IMR-90 (cell line): ENCODE results near the gene ACTR2. TPM values are rescaled to one million over a fixed set of nuclear protein-coding genes. Genes with fewer than 3 reads are reported as not detected.

Experiments
- ATAC-seq: fragments of 200-7000 bp; cut with Tn5 transposase; 2 replicates; pipeline ENCODE4 v1.9.1; 2020; ENCODE audit warnings: low read depth, mild to moderate bottlenecking, moderate library complexity
- BruUV-seq: library from RNA; stranded (reverse); fragments of 400-500 nt; replicated peaks from 2 replicates; lab custom pipeline; 2021; lab: Mats Ljungman, UMichigan
- CTCF ChIA-PET: fragments of 300-600 bp; formaldehyde crosslinking; extraction: SDS; loops from one replicate; lab custom pipeline; 2021; ENCODE audit warnings: antibody characterized with exemption; lab: Yijun Ruan, JAX
- POLR2A ChIA-PET: fragments of 300-600 bp; sonication (Branson Sonifier 250); formaldehyde crosslinking; loops from one replicate; lab custom pipeline; 2022; ENCODE audit warnings: antibody characterized with exemption; ENCODE audit not compliant: unreplicated experiment; lab: Charles Lee
- DNase-seq: peaks from one replicate; pipeline ENCODE4 v3.0.0; 2013
- H2AFZ ChIP-seq: replicated peaks from 2 replicates; pipeline ENCODE3; 2013; ENCODE audit warnings: low read length, mild to moderate bottlenecking; ENCODE audit not compliant: poor library complexity
- H2AK5ac ChIP-seq: 2 replicates; pipeline ENCODE4 v1.6.1; 2013; ENCODE audit warnings: low read depth, low read length, inconsistent platforms
- H2AK9ac ChIP-seq: replicated peaks from 2 replicates; pipeline ENCODE3; 2013; ENCODE audit warnings: mild to moderate bottlenecking, low read depth, low read length, moderate library complexity; ENCODE audit not compliant: poor library complexity
- H2BK120ac ChIP-seq: 2 replicates; pipeline ENCODE4 v1.6.1; 2013; ENCODE audit warnings: low read depth, low read length, inconsistent platforms
- H2BK15ac ChIP-seq: 3 replicates; pipeline ENCODE4 v1.6.1; 2013; ENCODE audit warnings: low read depth, low read length, inconsistent platforms
- H2BK20ac ChIP-seq: 2 replicates; pipeline ENCODE4 v1.6.1; 2013; ENCODE audit warnings: low read depth, mild to moderate bottlenecking, inconsistent platforms, low read length, moderate library complexity
- H2BK5ac ChIP-seq: 2 replicates; pipeline ENCODE4 v1.6.1; 2013; ENCODE audit warnings: mild to moderate bottlenecking, low read depth, low read length, inconsistent platforms; ENCODE audit not compliant: poor library complexity, severe bottlenecking
- H3K14ac ChIP-seq: replicated peaks from 2 replicates; pipeline ENCODE4 v1.6.1; 2013; ENCODE audit warnings: low read depth, low read length, inconsistent platforms
- H3K18ac ChIP-seq: 2 replicates; pipeline ENCODE4 v1.6.1; 2013; ENCODE audit warnings: low read depth, low read length, control low read depth
- H3K23ac ChIP-seq: 2 replicates; pipeline ENCODE4 v1.6.1; 2013; ENCODE audit warnings: low read depth, low read length, inconsistent platforms
- H3K27ac ChIP-seq: 2 replicates; pipeline ENCODE4 v1.5.1; 2013; ENCODE audit warnings: mild to moderate bottlenecking, control low read depth, low read length; ENCODE audit not compliant: insufficient read depth
- H3K27me3 ChIP-seq: 2 replicates; pipeline ENCODE4 v1.6.1; 2013; ENCODE audit warnings: low read length; ENCODE audit not compliant: control insufficient read depth, insufficient read depth
- H3K36me3 ChIP-seq: 2 replicates; pipeline ENCODE4 v1.6.1; 2013; ENCODE audit warnings: low read length, mixed read lengths; ENCODE audit not compliant: control insufficient read depth, insufficient read depth
- H3K4ac ChIP-seq: 2 replicates; pipeline ENCODE4 v1.6.1; 2013; ENCODE audit warnings: low read depth, low read length, inconsistent platforms
- H3K4me1 ChIP-seq: 2 replicates; pipeline ENCODE4 v1.6.1; 2013; ENCODE audit warnings: low read length, mixed read lengths; ENCODE audit not compliant: control insufficient read depth, insufficient read depth
- H3K4me2 ChIP-seq: 2 replicates; pipeline ENCODE4 v1.6.1; 2013; ENCODE audit warnings: low read depth, mild to moderate bottlenecking, control low read depth, low read length, moderate library complexity
- H3K4me3 ChIP-seq: 2 replicates; pipeline ENCODE4 v1.5.1; 2013; ENCODE audit warnings: low read depth, mild to moderate bottlenecking, control low read depth, low read length, moderate library complexity; ENCODE audit not compliant: insufficient read depth
- H3K56ac ChIP-seq: 2 replicates; pipeline ENCODE4 v1.6.1; 2013; ENCODE audit warnings: low read length, inconsistent platforms; ENCODE audit not compliant: insufficient read depth; ENCODE audit errors: extremely low read depth
- H3K79me1 ChIP-seq, 2 experiments: 2 replicates each; pipeline ENCODE4 v1.6.1; 2013; ENCODE audit warnings: low read length in 2 of 2, inconsistent platforms in 1 of 2, low read depth in 1 of 2
- H3K9ac ChIP-seq: 2 replicates; pipeline ENCODE4 v1.6.1; 2013; ENCODE audit warnings: low read depth, low read length, control low read depth
- H3K9me1 ChIP-seq: 2 replicates; pipeline ENCODE4 v1.6.1; 2013; ENCODE audit warnings: low read length, inconsistent platforms; ENCODE audit not compliant: insufficient read depth
- H3K9me3 ChIP-seq: 2 replicates; pipeline ENCODE4 v1.6.1; 2013; ENCODE audit warnings: low read length; ENCODE audit not compliant: control insufficient read depth, insufficient read depth
- H4K20me1 ChIP-seq: 2 replicates; pipeline ENCODE4 v1.6.1; 2013; ENCODE audit warnings: low read length, inconsistent platforms; ENCODE audit not compliant: insufficient read depth
- H4K5ac ChIP-seq: 2 replicates; pipeline ENCODE4 v1.6.1; 2013; ENCODE audit warnings: mild to moderate bottlenecking, low read depth, low read length, control low read depth
- H4K8ac ChIP-seq, 2 experiments: 2 replicates each; pipeline ENCODE4 v1.6.1; 2013; ENCODE audit warnings: low read depth in 2 of 2, low read length in 2 of 2, control low read depth in 1 of 2, inconsistent platforms in 1 of 2
- H4K91ac ChIP-seq: 2 replicates; pipeline ENCODE4 v1.6.1; 2013; ENCODE audit warnings: low read depth, low read length, inconsistent platforms; ENCODE audit not compliant: insufficient read depth
- BHLHE40 ChIP-seq: fragments of 150-350 bp; IDR thresholded peaks from 2 replicates; pipeline ENCODE4 v1.6.1; 2016; ENCODE audit warnings: mild to moderate bottlenecking, low read depth, low read length
- CEBPB ChIP-seq: IDR thresholded peaks from 2 replicates; pipeline ENCODE4 v1.6.1; 2012; ENCODE audit warnings: low read depth, low read length, improper control_type of control experiment
- CTCF ChIP-seq: conservative IDR thresholded peaks from 2 replicates; pipeline ENCODE4 v1.5.1; 2012; ENCODE audit warnings: mild to moderate bottlenecking, low read depth, low read length, improper control_type of control experiment
- ELK1 ChIP-seq: fragments of 150-350 bp; IDR thresholded peaks from 2 replicates; pipeline ENCODE4 v1.6.1; 2016; ENCODE audit warnings: low read depth, mild to moderate bottlenecking, low read length, moderate library complexity, borderline replicate concordance
- FOS ChIP-seq: fragments of 150-350 bp; IDR thresholded peaks from 2 replicates; pipeline ENCODE4 v1.6.1; 2016; ENCODE audit warnings: low read depth, low read length
- MAFK ChIP-seq: IDR thresholded peaks from 2 replicates; pipeline ENCODE4 v1.6.1; 2012; ENCODE audit warnings: low read depth, low read length, improper control_type of control experiment
- MAZ ChIP-seq: IDR thresholded peaks from 2 replicates; pipeline ENCODE4 v1.6.1; 2012; ENCODE audit warnings: low read depth, mild to moderate bottlenecking, low read length, improper control_type of control experiment, moderate library complexity, borderline replicate concordance
- MXI1 ChIP-seq: IDR thresholded peaks from 2 replicates; pipeline ENCODE4 v1.6.1; 2012; ENCODE audit warnings: low read depth, mild to moderate bottlenecking, low read length, moderate library complexity, borderline replicate concordance
- NFE2L2 ChIP-seq: fragments of 150-350 bp; IDR thresholded peaks from 2 replicates; pipeline ENCODE4 v1.6.1; 2016; ENCODE audit warnings: low read depth, mild to moderate bottlenecking, low read length
- POLR2A ChIP-seq: IDR thresholded peaks from 2 replicates; pipeline ENCODE4 v1.6.1; 2012; ENCODE audit warnings: mild to moderate bottlenecking, low read depth, low read length
- RAD21 ChIP-seq: IDR thresholded peaks from 2 replicates; pipeline ENCODE4 v1.6.1; 2012; ENCODE audit warnings: low read length, improper control_type of control experiment
- RCOR1 ChIP-seq: IDR thresholded peaks from 2 replicates; pipeline ENCODE4 v1.6.1; 2012; ENCODE audit warnings: mild to moderate bottlenecking, low read length, improper control_type of control experiment; ENCODE audit not compliant: insufficient replicate concordance
- RFX5 ChIP-seq: IDR thresholded peaks from 2 replicates; pipeline ENCODE4 v1.8.0; 2012; ENCODE audit warnings: low read depth, mild to moderate bottlenecking, low read length, moderate library complexity
- SMC3 ChIP-seq: fragments of 150-350 bp; IDR thresholded peaks from 2 replicates; pipeline ENCODE4 v1.6.1; 2016; ENCODE audit warnings: low read depth, mild to moderate bottlenecking, antibody characterized with exemption, low read length, moderate library complexity
- WGBS, 2 experiments: methylation state at CpG; one replicate each; pipeline versions ENCODE4 v1.1.5 to v1.1.7; 2013; ENCODE audit warnings: missing lambda C conversion rate in 2 of 2; ENCODE audit not compliant: insufficient read length in 1 of 2; ENCODE audit errors: extremely low coverage in 2 of 2; 5-methylcytosine and 5-hydroxymethylcytosine counted together
- dilution Hi-C: fragments of 300-500 bp; cut with HindIII; formaldehyde crosslinking; loops from one replicate; pipeline ENCODE4 v1.14.3; 2018; ENCODE audit warnings: low sequenced_read_pairs; ENCODE audit not compliant: unreplicated experiment
- in situ Hi-C: fragments of 300-500 bp; cut with MboI; formaldehyde crosslinking; loops from 3 replicates; pipeline ENCODE4 v1.14.3; 2019; ENCODE audit warnings: low sequenced_read_pairs, inconsistent platforms, mixed read lengths
- intact Hi-C: fragments of 100-400 bp; cut with micrococcal nuclease; formaldehyde crosslinking; loops from 2 replicates; pipeline ENCODE4 v1.10.0; 2022
- polyA plus RNA-seq, 3 experiments: library from polyadenylated mRNA; depleted of rRNA; stranded (reverse); fragments of >200 nt; gene quantifications; 2 replicates each; pipeline ENCODE4 v1.2.3, GENCODE V29; 2012; ENCODE audit warnings: low replicate concordance in 1 of 3
- total RNA-seq: library from RNA; depleted of rRNA; stranded (reverse); fragments of >200 nt; gene quantifications from 2 replicates; pipeline ENCODE4 v1.2.3, GENCODE V29; 2012

The ACTR2 gene
- total and polyA plus RNA-seq, 2 of the 4 experiments (the other 2 are of a cell fraction), result 141 to 205 TPM

- H2BK5ac ChIP-seq, result no peak overlapping the region
- H4K5ac ChIP-seq, result no peak overlapping the region
- no peak overlapping the region for H2AK5ac ChIP-seq
- peak; percentile 75 for DNase-seq
- no peak overlapping the region for H3K56ac ChIP-seq
- no peaks in the 10 kb centered on the region for H3K79me1 ChIP-seq
- H3K4me2 ChIP-seq, result peak overlapping the region; percentile 84
- in situ Hi-C loops, result no loop called here
- POLR2A ChIA-PET, result interaction anchor here (0.6 kb wide), 1 partner anchor 248 kb away, joined by 6 read pairs; no protein-coding TSS in a partner anchor
- peak overlapping the region; percentile 84 for H2AFZ ChIP-seq
- peaks cover 3% of the 10 kb centered on the region; the same call in 1 of the 2 replicates for H3K4me1 ChIP-seq
- H3K36me3 ChIP-seq, result no peaks in the 10 kb centered on the region
- H4K8ac ChIP-seq, result no peak overlapping the region
- CTCF ChIA-PET, result interaction anchor here (0.6 to 1.8 kb wide), 12 partner anchors 9 to 541 kb away, joined by 3 to 6 read pairs (median 4); no protein-coding TSS in a partner anchor
- peak overlapping the region; percentile 53; the same call in 1 of the 2 replicates for H3K14ac ChIP-seq
- no peak overlapping the region for H2BK15ac ChIP-seq
- H4K20me1 ChIP-seq, result no peaks in the 10 kb centered on the region
- 76% methylated on average over 12 of the region's 19 CpGs; no CpG with 5 or more reads in 1 of the 2 experiments for WGBS, 2 experiments
- ATAC-seq, result peak; percentile 99
- BruUV-seq, result no TSS peak
- no peak overlapping the region for H2BK120ac ChIP-seq
- no peaks in the 10 kb centered on the region for H3K9me1 ChIP-seq
- no peak overlapping the region for H4K91ac ChIP-seq
- H2BK20ac ChIP-seq, result no peak overlapping the region
- H3K27me3 ChIP-seq, result peaks cover 2% of the 10 kb centered on the region; the same call in 1 of the 2 replicates
- H3K9me3 ChIP-seq, result no peaks in the 10 kb centered on the region
- dilution Hi-C loops, result no loop called here
- peak overlapping the region; percentile 22 for H2AK9ac ChIP-seq
- H3K9ac ChIP-seq, result no peak overlapping the region; the same call in 1 of the 2 replicates
- peak overlapping the region; percentile 28 for H3K4ac ChIP-seq
- no peak overlapping the region for H3K23ac ChIP-seq
- no peak overlapping the region for H3K18ac ChIP-seq
- no peak overlapping the region for H3K4me3 ChIP-seq
- H3K27ac ChIP-seq, result no peak overlapping the region
- intact Hi-C loops, result loop anchor here (2.0 to 5.0 kb wide), 3 partner anchors 122 to 385 kb away; no protein-coding TSS in a partner anchor
- TF ChIP-seq SMC3 (peak; percentile 77), POLR2A (no peak), CTCF (peak; percentile 82), MAZ (0 out of 2 replicates have a peak, but pooled peaks have one; percentile 45), RCOR1 (no peak), BHLHE40 (no peak), RAD21 (peak; percentile 74), MXI1 (peak; percentile 9; the same call in 1 of the 2 replicates), RFX5 (no peak), ELK1 (no peak), NFE2L2 (no peak), FOS (no peak), CEBPB (0 out of 2 replicates have a peak, but pooled peaks have one; percentile 14), MAFK (no peak)
Observed at GRCh38 chr2:65186872-65187851, 40.5 kb upstream of the ACTR2 start.
